ENCODE data around the gene PGPEP1.

DNA sequence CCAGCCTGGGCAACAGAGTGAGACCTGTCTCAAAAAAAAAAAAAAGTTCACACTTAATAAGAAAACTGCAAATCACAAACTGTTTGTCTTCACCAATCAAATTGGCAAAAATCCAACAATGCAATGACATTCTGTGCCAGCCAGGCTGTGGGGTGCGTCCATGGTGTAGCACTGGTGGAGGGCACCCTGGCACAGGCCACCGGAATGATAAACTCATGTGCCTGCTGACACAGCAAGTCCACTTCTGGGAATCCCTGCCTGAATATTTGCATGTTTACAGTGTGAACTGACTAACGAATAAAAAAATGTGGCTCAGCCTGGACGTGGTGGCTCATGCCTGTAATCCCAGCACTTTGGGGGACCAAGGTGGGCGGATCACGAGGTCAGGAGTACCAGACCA lies 58.6 kb downstream of the PGPEP1 start:
- TF ChIP-seq, protein P1, sequence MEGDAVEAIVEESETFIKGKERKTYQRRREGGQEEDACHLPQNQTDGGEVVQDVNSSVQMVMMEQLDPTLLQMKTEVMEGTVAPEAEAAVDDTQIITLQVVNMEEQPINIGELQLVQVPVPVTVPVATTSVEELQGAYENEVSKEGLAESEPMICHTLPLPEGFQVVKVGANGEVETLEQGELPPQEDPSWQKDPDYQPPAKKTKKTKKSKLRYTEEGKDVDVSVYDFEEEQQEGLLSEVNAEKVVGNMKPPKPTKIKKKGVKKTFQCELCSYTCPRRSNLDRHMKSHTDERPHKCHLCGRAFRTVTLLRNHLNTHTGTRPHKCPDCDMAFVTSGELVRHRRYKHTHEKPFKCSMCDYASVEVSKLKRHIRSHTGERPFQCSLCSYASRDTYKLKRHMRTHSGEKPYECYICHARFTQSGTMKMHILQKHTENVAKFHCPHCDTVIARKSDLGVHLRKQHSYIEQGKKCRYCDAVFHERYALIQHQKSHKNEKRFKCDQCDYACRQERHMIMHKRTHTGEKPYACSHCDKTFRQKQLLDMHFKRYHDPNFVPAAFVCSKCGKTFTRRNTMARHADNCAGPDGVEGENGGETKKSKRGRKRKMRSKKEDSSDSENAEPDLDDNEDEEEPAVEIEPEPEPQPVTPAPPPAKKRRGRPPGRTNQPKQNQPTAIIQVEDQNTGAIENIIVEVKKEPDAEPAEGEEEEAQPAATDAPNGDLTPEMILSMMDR (IDR thresholded peaks at IDR 0.05): no peak
- TF ChIP-seq POLR2A (IDR thresholded peaks at IDR 0.05): no peak

All from testis (tissue), 2 donors.